GM18909 (cell line): ENCODE results near the gene DCLRE1B.

Experiments used
- ATAC-seq: cut with Tn5 transposase; IDR thresholded peaks from one replicate; pipeline ENCODE4 v1.9.1; 2021; ENCODE audit warnings: mild to moderate bottlenecking; ENCODE audit not compliant: unreplicated experiment, poor library complexity

The DCLRE1B gene

GRCh38 chr1:113886417-113887401 lies 18.4 kb upstream of the DCLRE1B start:
- ATAC-seq: no peak

GRCh38 chr1:113887402-113888175 lies 17.5 kb upstream of the DCLRE1B start, which contains the start of gene BCL2L15:
TSS of gene BCL2L15 (minus strand) at chr1:113887581. CDS start at chr1:113887375, 206 bp downstream.
- ATAC-seq: peak; percentile 53

- no peak for ATAC-seq
These were observed 14.3 kb upstream of the DCLRE1B start for GRCh38 chr1:113890816-113891215.

- no peak for ATAC-seq
These were observed 13.4 kb upstream of the DCLRE1B start for GRCh38 chr1:113891631-113892220.

GRCh38 chr1:113893267-113893666 lies 11.9 kb upstream of the DCLRE1B start:
- no peak for ATAC-seq

- ATAC-seq: no peak
These were observed 10.0 kb upstream of the DCLRE1B start for GRCh38 chr1:113895098-113895497.

GRCh38 chr1:113895961-113896360 lies 9.2 kb upstream of the DCLRE1B start:
- no peak for ATAC-seq

GRCh38 chr1:113898241-113898814 lies 6.8 kb upstream of the DCLRE1B start:
- no peak for ATAC-seq

GRCh38 chr1:113899111-113899510 lies 6.0 kb upstream of the DCLRE1B start:
- ATAC-seq: no peak

GRCh38 chr1:113901191-113901590 lies 3.9 kb upstream of the DCLRE1B start:
- no peak for ATAC-seq

GRCh38 chr1:113903501-113904292 lies 1.4 kb upstream of the DCLRE1B start:
- ATAC-seq: no peak

- ATAC-seq: peak; percentile 32
These were observed 843 bp upstream of the DCLRE1B start for GRCh38 chr1:113904293-113904673.

- peak; percentile 5 for ATAC-seq
These were observed 322 bp downstream of the DCLRE1B start for GRCh38 chr1:113905435-113905861.

- ATAC-seq: no peak
These were observed 7.6 kb downstream of the DCLRE1B start for GRCh38 chr1:113912594-113913311.

- no peak for ATAC-seq
These were observed 8.2 kb downstream of the DCLRE1B start for GRCh38 chr1:113913312-113913668.

- no peak for ATAC-seq
These were observed 8.9 kb downstream of the DCLRE1B start for GRCh38 chr1:113913887-113914664.

GRCh38 chr1:113916974-113917373 lies 11.8 kb downstream of the DCLRE1B start:
- no peak for ATAC-seq

- ATAC-seq: no peak
These were observed 12.4 kb downstream of the DCLRE1B start for GRCh38 chr1:113917400-113918082.
